HG03342 (cell line): ENCODE results near the gene CFAP46.
"Not testable (repeated sequence)": the region's sequence is repeated elsewhere in the genome, so short reads cannot be mapped to it uniquely, and the experiment has no call there.

Experiments
- ATAC-seq: cut with Tn5 transposase; IDR thresholded peaks from one replicate; pipeline ENCODE4 v1.9.1; 2021; ENCODE audit warnings: mild to moderate bottlenecking, moderate library complexity; ENCODE audit not compliant: unreplicated experiment

Gene CFAP46

GRCh38 chr10:132798403-132798802 lies 144.0 kb downstream of the CFAP46 start:
- no peak for ATAC-seq

GRCh38 chr10:132797986-132798385 lies 144.4 kb downstream of the CFAP46 start:
- ATAC-seq = not testable (repeated sequence)

- ATAC-seq = no peak
Observed at GRCh38 chr10:132796846-132797245, 145.5 kb downstream of the CFAP46 start.

GRCh38 chr10:132793871-132794849 lies 148.2 kb downstream of the CFAP46 start:
- no peak for ATAC-seq

- no peak for ATAC-seq
Observed at GRCh38 chr10:132793213-132793612, 149.2 kb downstream of the CFAP46 start.

GRCh38 chr10:132792796-132793195 lies 149.6 kb downstream of the CFAP46 start:
- ATAC-seq = no peak

GRCh38 chr10:132792099-132792498 lies 150.3 kb downstream of the CFAP46 start:
- ATAC-seq = not testable (repeated sequence)

GRCh38 chr10:132790934-132791829 lies 151.2 kb downstream of the CFAP46 start:
- no peak for ATAC-seq

- ATAC-seq = no peak
Observed at GRCh38 chr10:132790470-132790869, 151.9 kb downstream of the CFAP46 start.

- ATAC-seq = no peak
Observed at GRCh38 chr10:132789659-132790148, 152.7 kb downstream of the CFAP46 start.

- no peak for ATAC-seq
Observed at GRCh38 chr10:132788831-132789219, 153.5 kb downstream of the CFAP46 start.

- no peak for ATAC-seq
Observed at GRCh38 chr10:132788180-132788830, 154.1 kb downstream of the CFAP46 start.

GRCh38 chr10:132787495-132788179 lies 154.7 kb downstream of the CFAP46 start:
- ATAC-seq = no peak

- ATAC-seq = no peak
Observed at GRCh38 chr10:132786884-132787494, 155.4 kb downstream of the CFAP46 start.

GRCh38 chr10:132786476-132786883 lies 155.9 kb downstream of the CFAP46 start:
- no peak for ATAC-seq

GRCh38 chr10:132785723-132786475 lies 156.5 kb downstream of the CFAP46 start, which contains the start of gene NKX6-2:
Gene NKX6-2 (minus strand): TSS chr10:132786147. CDS start chr10:132785948, 199 bp downstream.
- ATAC-seq = no peak

- no peak for ATAC-seq
Observed at GRCh38 chr10:132784866-132785722, 157.3 kb downstream of the CFAP46 start.
